Measurements from ENCODE around the gene HOMEZ. TPM values are rescaled to one million over a fixed set of nuclear protein-coding genes. Genes with fewer than 3 reads are reported as not detected.

Gene HOMEZ
- total RNA-seq, 1 donor from 2014 or later, result 21.7 TPM

GRCh38 chr14:23321572-23322547 lies 35.9 kb upstream of the HOMEZ start:
- Mint-ChIP-seq H3K27ac (ENCODE audit: unreplicated experiment) (peak overlapping the region; percentile 92), H3K4me1 (ENCODE audit: unreplicated experiment) (peaks cover 40% of the 10 kb centered on the region), H3K27me3 (ENCODE audit: unreplicated experiment) (peaks cover 18% of the 10 kb centered on the region), H3K4me3 (ENCODE audit: unreplicated experiment) (peak overlapping the region; percentile 94), H3K36me3 (ENCODE audit: low read depth, unreplicated experiment) (peaks cover 33% of the 10 kb centered on the region), H3K9me3 (ENCODE audit: unreplicated experiment) (no peaks in the 10 kb centered on the region)
- TF ChIP-seq CTCF (IDR thresholded peaks at IDR 0.05; ENCODE audit: unreplicated experiment), result no peak
- peak; percentile 48 for DNase-seq (ENCODE audit: low spot score)

GRCh38 chr14:23320584-23321571 lies 34.9 kb upstream of the HOMEZ start, which contains the start of gene PABPN1:
Gene PABPN1 (plus strand): TSS chr14:23321457. CDS start chr14:23321470, 13 bp downstream.
- H3K4me3 Mint-ChIP-seq (ENCODE audit: unreplicated experiment), result peak within 1 kb of the TSS; percentile 94
- no peak for TF ChIP-seq CTCF (IDR thresholded peaks at IDR 0.05; ENCODE audit: unreplicated experiment)
- peak within 1 kb of the TSS; percentile 98 for H3K27ac Mint-ChIP-seq (ENCODE audit: unreplicated experiment)
- peaks cover 36% of the 10 kb centered on the region for H3K4me1 Mint-ChIP-seq (ENCODE audit: unreplicated experiment)
- peaks cover 18% of the 10 kb centered on the region for H3K27me3 Mint-ChIP-seq (ENCODE audit: unreplicated experiment)
- H3K9me3 Mint-ChIP-seq (ENCODE audit: unreplicated experiment), result no peaks in the 10 kb centered on the region
- peaks cover 33% of the 10 kb centered on the region for H3K36me3 Mint-ChIP-seq (ENCODE audit: low read depth, unreplicated experiment)
- peak; percentile 93 for DNase-seq (ENCODE audit: low spot score)

GRCh38 chr14:23319746-23320583 lies 34.0 kb upstream of the HOMEZ start:
- TF ChIP-seq CTCF (IDR thresholded peaks at IDR 0.05; ENCODE audit: unreplicated experiment), result no peak
- peak overlapping the region; percentile 98 for H3K27ac Mint-ChIP-seq (ENCODE audit: unreplicated experiment)
- H3K36me3 Mint-ChIP-seq (ENCODE audit: low read depth, unreplicated experiment), result peaks cover 27% of the 10 kb centered on the region
- peaks cover 18% of the 10 kb centered on the region for H3K27me3 Mint-ChIP-seq (ENCODE audit: unreplicated experiment)
- H3K4me1 Mint-ChIP-seq (ENCODE audit: unreplicated experiment), result peaks cover 35% of the 10 kb centered on the region
- no peaks in the 10 kb centered on the region for H3K9me3 Mint-ChIP-seq (ENCODE audit: unreplicated experiment)
- no peak for DNase-seq (ENCODE audit: low spot score)
- H3K4me3 Mint-ChIP-seq (ENCODE audit: unreplicated experiment), result peak overlapping the region; percentile 89

- Mint-ChIP-seq H3K27ac (ENCODE audit: unreplicated experiment) (no peak overlapping the region), H3K27me3 (ENCODE audit: unreplicated experiment) (peaks cover 8% of the 10 kb centered on the region), H3K4me1 (ENCODE audit: unreplicated experiment) (peaks cover 17% of the 10 kb centered on the region), H3K4me3 (ENCODE audit: unreplicated experiment) (no peak overlapping the region), H3K9me3 (ENCODE audit: unreplicated experiment) (no peaks in the 10 kb centered on the region), H3K36me3 (ENCODE audit: low read depth, unreplicated experiment) (peaks cover 16% of the 10 kb centered on the region)
- TF ChIP-seq CTCF (IDR thresholded peaks at IDR 0.05; ENCODE audit: unreplicated experiment), result no peak
- no peak for DNase-seq (ENCODE audit: low spot score)
Observed at GRCh38 chr14:23316300-23316699, 30.4 kb upstream of the HOMEZ start.

All from endothelial cell (in vitro differentiated cells).